ENCODE results near the gene VSTM2L.

Gene VSTM2L

DNA sequence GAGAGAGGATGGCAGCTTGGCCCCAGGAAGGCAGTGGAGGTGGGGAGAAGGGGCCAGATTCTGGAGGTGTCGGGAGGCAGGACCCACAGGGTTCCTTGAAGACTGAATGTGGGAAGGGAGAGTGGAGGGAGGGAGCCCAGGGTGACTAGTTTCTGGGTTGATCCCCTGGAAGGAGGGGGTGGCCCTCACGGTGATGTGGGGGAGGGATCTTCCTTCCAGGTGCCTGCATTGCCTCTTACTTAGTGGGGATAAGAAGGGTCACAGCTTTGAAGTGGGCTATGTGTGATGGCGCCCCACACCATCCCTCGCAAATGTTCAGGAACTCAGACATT lies 26.7 kb downstream of the VSTM2L start:
- TF ChIP-seq, protein P1, sequence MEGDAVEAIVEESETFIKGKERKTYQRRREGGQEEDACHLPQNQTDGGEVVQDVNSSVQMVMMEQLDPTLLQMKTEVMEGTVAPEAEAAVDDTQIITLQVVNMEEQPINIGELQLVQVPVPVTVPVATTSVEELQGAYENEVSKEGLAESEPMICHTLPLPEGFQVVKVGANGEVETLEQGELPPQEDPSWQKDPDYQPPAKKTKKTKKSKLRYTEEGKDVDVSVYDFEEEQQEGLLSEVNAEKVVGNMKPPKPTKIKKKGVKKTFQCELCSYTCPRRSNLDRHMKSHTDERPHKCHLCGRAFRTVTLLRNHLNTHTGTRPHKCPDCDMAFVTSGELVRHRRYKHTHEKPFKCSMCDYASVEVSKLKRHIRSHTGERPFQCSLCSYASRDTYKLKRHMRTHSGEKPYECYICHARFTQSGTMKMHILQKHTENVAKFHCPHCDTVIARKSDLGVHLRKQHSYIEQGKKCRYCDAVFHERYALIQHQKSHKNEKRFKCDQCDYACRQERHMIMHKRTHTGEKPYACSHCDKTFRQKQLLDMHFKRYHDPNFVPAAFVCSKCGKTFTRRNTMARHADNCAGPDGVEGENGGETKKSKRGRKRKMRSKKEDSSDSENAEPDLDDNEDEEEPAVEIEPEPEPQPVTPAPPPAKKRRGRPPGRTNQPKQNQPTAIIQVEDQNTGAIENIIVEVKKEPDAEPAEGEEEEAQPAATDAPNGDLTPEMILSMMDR (IDR thresholded peaks at IDR 0.05; ENCODE audit: low read depth, low read length) = no peak
- no peak overlapping the region for H3K4me3 ChIP-seq (ENCODE audit: low read depth, low read length)

DNA sequence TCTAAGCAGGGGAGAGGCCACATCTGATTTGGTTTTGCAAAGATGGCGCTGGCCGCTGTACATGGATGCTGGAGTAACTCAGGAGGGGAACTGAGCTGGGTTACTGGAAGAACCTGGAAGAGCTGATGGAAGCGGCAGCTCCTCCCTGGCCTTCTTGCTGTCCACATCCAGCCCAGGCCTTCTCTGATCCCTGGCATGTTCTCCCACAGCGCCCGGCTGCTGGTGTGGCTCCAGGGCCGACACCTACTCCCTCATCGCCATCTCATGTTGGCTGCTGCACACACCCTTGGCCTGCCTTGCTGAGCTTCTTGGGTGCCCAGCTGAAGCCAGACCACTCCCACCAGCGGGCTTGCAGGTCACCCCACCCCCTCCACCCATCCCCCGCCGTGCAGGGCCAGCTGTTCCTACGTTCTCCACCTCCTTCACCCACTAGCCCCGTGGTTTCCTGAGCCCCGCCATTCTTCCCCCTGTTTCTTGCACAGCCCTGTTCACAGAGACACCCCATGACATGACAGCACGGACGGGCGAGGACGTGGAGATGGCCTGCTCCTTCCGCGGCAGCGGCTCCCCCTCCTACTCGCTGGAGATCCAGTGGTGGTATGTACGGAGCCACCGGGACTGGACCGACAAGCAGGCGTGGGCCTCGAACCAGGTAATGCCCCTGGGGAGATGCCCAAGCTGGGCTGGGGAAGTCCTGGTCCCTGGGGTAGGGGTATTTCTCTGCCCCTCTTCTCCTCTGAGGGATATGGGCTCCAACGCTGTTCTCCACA lies 28.4 kb downstream of the VSTM2L start:
- TF ChIP-seq, protein P1 (IDR thresholded peaks at IDR 0.05; ENCODE audit: low read depth, low read length) = no peak
- H3K4me3 ChIP-seq (ENCODE audit: low read depth, low read length) = no peak overlapping the region

DNA sequence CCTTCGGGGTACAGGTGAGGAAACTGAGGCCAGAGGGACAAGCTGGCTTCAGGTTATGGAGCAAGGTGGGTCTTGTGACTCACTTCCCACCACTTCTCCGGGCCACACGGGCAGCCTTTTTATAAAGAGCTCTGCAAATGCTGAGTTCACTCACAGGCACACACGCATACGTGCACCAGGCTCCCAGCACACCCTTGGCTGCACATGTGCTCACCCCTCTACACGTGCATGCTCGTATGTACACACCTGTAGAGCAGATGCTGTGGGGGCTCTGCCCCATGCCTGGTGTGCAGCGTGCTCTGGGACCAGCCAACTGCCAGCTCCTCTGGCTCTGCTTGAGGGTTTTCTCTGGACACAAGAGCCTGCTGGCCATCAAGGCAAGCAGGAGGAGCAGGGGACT lies 29.1 kb downstream of the VSTM2L start:
- H3K4me3 ChIP-seq (ENCODE audit: low read depth, low read length) = no peak overlapping the region
- TF ChIP-seq, protein P1 (IDR thresholded peaks at IDR 0.05; ENCODE audit: low read depth, low read length) = no peak

DNA sequence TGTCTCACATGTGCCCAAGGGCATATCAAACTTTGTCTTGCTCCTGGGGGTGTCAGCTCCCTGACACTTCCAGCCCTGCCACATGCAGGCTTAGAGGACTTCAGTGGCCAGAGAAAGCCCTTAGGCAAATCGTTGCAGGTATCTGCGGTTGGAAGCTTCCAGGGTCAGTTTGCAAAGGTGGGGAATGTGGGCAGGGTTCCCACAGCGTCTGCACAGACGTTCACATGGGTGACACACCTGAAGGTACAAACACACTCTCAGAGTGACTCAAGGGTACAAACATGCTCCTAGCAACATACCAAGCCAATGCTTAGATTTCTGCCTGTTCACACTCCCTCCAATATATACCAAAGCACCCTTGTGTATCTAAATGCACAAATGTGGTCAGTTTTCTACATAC lies 30.0 kb downstream of the VSTM2L start:
- TF ChIP-seq, protein P1 (IDR thresholded peaks at IDR 0.05; ENCODE audit: low read depth, low read length) = no peak
- no peak overlapping the region for H3K4me3 ChIP-seq (ENCODE audit: low read depth, low read length)

DNA sequence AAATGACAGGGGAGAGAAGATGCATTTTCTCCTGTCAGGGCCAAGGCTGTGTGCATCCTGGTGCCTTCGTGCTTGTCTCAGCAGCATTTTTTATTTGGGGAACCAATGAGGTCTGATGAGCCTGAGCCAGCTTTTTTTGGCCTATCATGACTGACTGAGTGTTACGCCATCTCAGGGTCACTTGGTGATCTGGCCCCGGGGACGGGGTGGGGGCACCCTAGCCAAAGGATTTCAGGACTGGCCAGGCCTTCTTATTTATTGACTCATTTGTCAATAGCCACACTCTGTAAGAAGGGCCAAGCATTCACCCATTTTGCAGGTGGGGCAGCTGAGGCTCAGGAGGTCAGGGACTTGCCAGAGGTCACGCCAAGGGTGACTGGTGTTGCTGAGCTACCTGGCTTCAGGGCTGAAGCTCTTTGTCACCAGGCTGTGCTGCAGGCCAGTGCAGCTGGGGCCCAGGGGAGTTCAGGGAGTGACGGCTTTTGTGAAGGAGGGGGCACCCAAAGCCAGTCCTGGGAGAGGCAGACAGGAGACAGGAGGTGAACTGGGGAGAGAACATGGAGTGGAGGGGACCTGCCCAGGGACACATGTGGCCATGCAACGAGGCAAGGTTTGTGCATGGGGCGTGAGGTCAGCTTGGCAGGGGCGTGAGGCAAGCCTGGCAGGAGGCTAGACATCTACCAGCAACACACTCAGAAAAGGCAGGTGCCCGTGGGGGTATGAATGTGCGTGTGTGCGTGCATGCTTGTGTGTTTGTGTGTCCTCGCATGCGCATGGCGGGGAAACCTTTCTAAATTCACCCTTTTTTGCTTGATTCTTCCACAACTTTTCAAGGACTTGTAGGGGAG lies 31.1 kb downstream of the VSTM2L start:
- TF ChIP-seq, protein P1 (IDR thresholded peaks at IDR 0.05; ENCODE audit: low read depth, low read length) = no peak
- H3K4me3 ChIP-seq (ENCODE audit: low read depth, low read length) = no peak overlapping the region

DNA sequence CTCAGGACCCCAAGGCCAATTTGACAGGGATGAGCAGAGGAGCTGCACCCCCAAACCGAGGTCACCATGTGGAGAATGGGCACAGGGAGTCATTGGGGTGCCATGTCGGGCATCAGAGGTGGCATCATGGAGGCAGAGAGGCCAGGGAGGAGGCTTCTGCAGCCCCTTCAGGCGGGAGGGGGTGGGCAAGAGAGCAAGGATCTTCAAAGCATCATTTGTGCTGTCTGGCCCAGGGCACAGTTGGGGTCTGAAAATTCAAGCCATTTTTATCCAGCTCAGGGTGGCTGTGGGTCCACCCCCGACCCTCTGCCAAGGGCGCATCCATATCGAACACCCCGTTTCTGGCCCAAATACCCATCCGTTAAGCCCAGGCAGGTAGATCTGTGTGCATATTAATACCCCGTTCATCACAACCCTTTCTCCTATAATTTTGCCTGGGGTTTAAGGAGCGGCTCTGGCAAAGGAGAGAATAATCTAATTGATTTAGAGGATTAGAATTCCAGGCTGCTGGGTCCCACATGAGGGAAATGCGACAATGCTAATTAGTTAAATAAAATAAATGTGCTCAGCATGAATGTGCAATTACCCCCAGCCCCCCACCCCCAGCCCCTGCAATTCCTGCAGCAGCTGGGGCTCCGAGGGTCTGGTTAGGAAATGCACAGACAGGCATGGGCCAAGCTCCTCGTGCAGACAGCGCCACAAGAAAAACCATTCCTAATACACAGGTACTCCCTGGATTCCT lies 31.9 kb downstream of the VSTM2L start:
- no peak overlapping the region for H3K4me3 ChIP-seq (ENCODE audit: low read depth, low read length)
- TF ChIP-seq, protein P1 (IDR thresholded peaks at IDR 0.05; ENCODE audit: low read depth, low read length) = no peak
